SK-N-MC (cell line): Measurements from ENCODE around the gene NINJ2.

Experiments
- DNase-seq: peaks from one replicate; pipeline ENCODE4 v3.0.0-alpha.2; 2011; ENCODE audit warnings: low read depth, low spot score
- H3K27ac ChIP-seq: fragments of 200-600 bp; sonication (generic); 2 replicates; pipeline ENCODE4 v1.5.1; 2016; ENCODE audit warnings: mixed run types
- H3K36me3 ChIP-seq: fragments of 200-600 bp; sonication (generic); 2 replicates; pipeline ENCODE4 v1.6.1; 2017; ENCODE audit warnings: antibody characterized with exemption, low read length, mixed read lengths; ENCODE audit not compliant: insufficient read depth
- H3K4me3 ChIP-seq: fragments of 200-600 bp; sonication (generic); 2 replicates; pipeline ENCODE4 v1.5.1; 2016
- H3K9ac ChIP-seq: fragments of 200-600 bp; sonication (generic); 2 replicates; pipeline ENCODE4 v1.8.0; 2017; ENCODE audit warnings: mixed run types, mixed read lengths; ENCODE audit not compliant: insufficient read length
- H3K9me3 ChIP-seq: fragments of 200-600 bp; sonication (generic); 2 replicates; pipeline ENCODE4 v1.6.1; 2017; ENCODE audit warnings: low read depth, mild to moderate bottlenecking, antibody characterized with exemption, low read length, moderate library complexity, mixed read lengths
- EZH2 ChIP-seq: fragments of 200-600 bp; sonication (generic); IDR thresholded peaks from one replicate; pipeline ENCODE4 v1.6.1; 2017; ENCODE audit warnings: antibody characterized with exemption
- FOXP2 ChIP-seq: optimal IDR thresholded peaks from 2 replicates; pipeline ENCODE3; 2011; ENCODE audit warnings: mild to moderate bottlenecking, moderate library complexity; ENCODE audit not compliant: insufficient read depth; ENCODE audit errors: extremely low read length, control extremely low read depth
- POLR2AphosphoS5 ChIP-seq: IDR thresholded peaks from 2 replicates; pipeline ENCODE4 v1.6.1; 2012; ENCODE audit warnings: mild to moderate bottlenecking, low read depth, low read length, borderline replicate concordance

NINJ2 gene

GRCh38 chr12:602700-603068, 60.6 kb downstream of the NINJ2 start:
- H3K9ac ChIP-seq: no peak overlapping the region
- no peak for TF ChIP-seq FOXP2
- no peak for TF ChIP-seq EZH2
- TF ChIP-seq POLR2AphosphoS5: no peak
- H3K36me3 ChIP-seq: no peaks in the 10 kb centered on the region
- no peak for DNase-seq
- H3K27ac ChIP-seq: no peak overlapping the region
- H3K4me3 ChIP-seq: no peak overlapping the region
- no peaks in the 10 kb centered on the region for H3K9me3 ChIP-seq

GRCh38 chr12:601976-602699, 61.1 kb downstream of the NINJ2 start:
- H3K4me3 ChIP-seq: no peak overlapping the region
- H3K36me3 ChIP-seq: no peaks in the 10 kb centered on the region
- no peak for DNase-seq
- TF ChIP-seq POLR2AphosphoS5: no peak
- no peak for TF ChIP-seq FOXP2
- TF ChIP-seq EZH2: no peak
- H3K27ac ChIP-seq: no peak overlapping the region
- H3K9me3 ChIP-seq: no peaks in the 10 kb centered on the region
- H3K9ac ChIP-seq: no peak overlapping the region

GRCh38 chr12:599756-600155, 63.5 kb downstream of the NINJ2 start:
- no peak overlapping the region for H3K27ac ChIP-seq
- no peak for DNase-seq
- H3K9ac ChIP-seq: no peak overlapping the region
- no peaks in the 10 kb centered on the region for H3K36me3 ChIP-seq
- no peaks in the 10 kb centered on the region for H3K9me3 ChIP-seq
- no peak overlapping the region for H3K4me3 ChIP-seq
- TF ChIP-seq FOXP2 (no peak), POLR2AphosphoS5 (no peak), EZH2 (no peak)

GRCh38 chr12:597926-598568, 65.2 kb downstream of the NINJ2 start:
- H3K9ac ChIP-seq: no peak overlapping the region
- no peak for TF ChIP-seq POLR2AphosphoS5
- no peak for TF ChIP-seq FOXP2
- no peak for TF ChIP-seq EZH2
- peak overlapping the region; percentile 37; the same call in 1 of the 2 replicates for H3K4me3 ChIP-seq
- peak; percentile 70 for DNase-seq
- H3K9me3 ChIP-seq: no peaks in the 10 kb centered on the region
- H3K36me3 ChIP-seq: no peaks in the 10 kb centered on the region
- H3K27ac ChIP-seq: no peak overlapping the region

GRCh38 chr12:593396-594270, 69.6 kb downstream of the NINJ2 start:
- H3K9ac ChIP-seq: no peak overlapping the region
- DNase-seq: no peak
- H3K27ac ChIP-seq: no peak overlapping the region
- no peak overlapping the region for H3K4me3 ChIP-seq
- no peaks in the 10 kb centered on the region for H3K36me3 ChIP-seq
- no peaks in the 10 kb centered on the region for H3K9me3 ChIP-seq
- no peak for TF ChIP-seq EZH2
- TF ChIP-seq FOXP2: no peak
- no peak for TF ChIP-seq POLR2AphosphoS5

GRCh38 chr12:592024-592505, 71.2 kb downstream of the NINJ2 start:
- no peak overlapping the region for H3K9ac ChIP-seq
- H3K27ac ChIP-seq: no peak overlapping the region
- no peaks in the 10 kb centered on the region for H3K9me3 ChIP-seq
- H3K36me3 ChIP-seq: no peaks in the 10 kb centered on the region
- no peak for TF ChIP-seq POLR2AphosphoS5
- TF ChIP-seq FOXP2: no peak
- no peak for TF ChIP-seq EZH2
- no peak for DNase-seq
- H3K4me3 ChIP-seq: no peak overlapping the region

GRCh38 chr12:591167-592023, 71.8 kb downstream of the NINJ2 start:
- no peaks in the 10 kb centered on the region for H3K9me3 ChIP-seq
- H3K27ac ChIP-seq: no peak overlapping the region
- no peak for TF ChIP-seq EZH2
- no peak for TF ChIP-seq FOXP2
- no peak for TF ChIP-seq POLR2AphosphoS5
- DNase-seq: no peak
- no peaks in the 10 kb centered on the region for H3K36me3 ChIP-seq
- no peak overlapping the region for H3K4me3 ChIP-seq
- H3K9ac ChIP-seq: no peak overlapping the region
